Measurements from ENCODE around the gene CREB5. TPM values are rescaled to one million over a fixed set of nuclear protein-coding genes. Genes with fewer than 3 reads are reported as not detected.

CREB5 gene
- polyA plus RNA-seq, 1 experiment: 3.9 TPM

DNA sequence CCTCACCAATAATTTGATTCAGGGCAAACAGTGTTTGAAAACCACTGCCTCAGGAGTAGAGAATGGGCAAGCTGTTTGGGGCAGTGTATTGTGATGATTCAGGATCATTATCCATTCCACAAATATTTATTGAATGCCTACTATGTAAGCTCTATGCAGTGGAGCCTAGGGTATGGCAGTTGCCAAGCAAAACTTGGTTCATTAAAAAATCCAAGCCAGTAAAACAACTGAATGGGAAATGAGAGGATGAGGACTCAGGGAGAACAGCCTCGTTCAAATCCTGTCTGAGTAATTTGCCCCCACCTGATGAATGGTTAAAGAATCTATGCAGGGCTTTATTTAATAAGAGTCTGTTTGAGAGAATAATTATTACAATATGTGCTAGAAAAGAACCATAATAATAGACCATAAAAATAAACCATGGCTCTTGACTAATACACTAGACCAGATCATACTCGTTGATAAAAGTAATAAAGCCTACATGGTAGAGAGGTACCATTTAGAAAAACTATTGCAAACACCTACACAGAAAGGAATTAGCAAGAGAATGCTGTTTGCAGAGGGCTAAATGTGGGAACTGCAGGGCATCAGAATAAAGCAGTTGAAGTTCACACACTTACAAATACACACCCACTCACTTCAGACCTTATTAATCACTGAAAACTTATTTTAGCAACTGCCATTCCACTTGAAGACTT lies 71.7 kb downstream of the CREB5 start:
- CTCF ChIA-PET: no interaction called here
- TF ChIP-seq, protein P1, sequence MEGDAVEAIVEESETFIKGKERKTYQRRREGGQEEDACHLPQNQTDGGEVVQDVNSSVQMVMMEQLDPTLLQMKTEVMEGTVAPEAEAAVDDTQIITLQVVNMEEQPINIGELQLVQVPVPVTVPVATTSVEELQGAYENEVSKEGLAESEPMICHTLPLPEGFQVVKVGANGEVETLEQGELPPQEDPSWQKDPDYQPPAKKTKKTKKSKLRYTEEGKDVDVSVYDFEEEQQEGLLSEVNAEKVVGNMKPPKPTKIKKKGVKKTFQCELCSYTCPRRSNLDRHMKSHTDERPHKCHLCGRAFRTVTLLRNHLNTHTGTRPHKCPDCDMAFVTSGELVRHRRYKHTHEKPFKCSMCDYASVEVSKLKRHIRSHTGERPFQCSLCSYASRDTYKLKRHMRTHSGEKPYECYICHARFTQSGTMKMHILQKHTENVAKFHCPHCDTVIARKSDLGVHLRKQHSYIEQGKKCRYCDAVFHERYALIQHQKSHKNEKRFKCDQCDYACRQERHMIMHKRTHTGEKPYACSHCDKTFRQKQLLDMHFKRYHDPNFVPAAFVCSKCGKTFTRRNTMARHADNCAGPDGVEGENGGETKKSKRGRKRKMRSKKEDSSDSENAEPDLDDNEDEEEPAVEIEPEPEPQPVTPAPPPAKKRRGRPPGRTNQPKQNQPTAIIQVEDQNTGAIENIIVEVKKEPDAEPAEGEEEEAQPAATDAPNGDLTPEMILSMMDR (IDR thresholded peaks at IDR 0.05; ENCODE audit: insufficient read depth, low read depth, low read length): no peak
- H3K36me3 ChIP-seq (ENCODE audit: control insufficient read depth, insufficient read depth, low read length): no peaks in the 10 kb centered on the region
- no peak overlapping the region for H3K4me3 ChIP-seq (ENCODE audit: low read depth, low read length)
- peaks cover 1% of the 10 kb centered on the region for H3K27me3 ChIP-seq (ENCODE audit: control insufficient read depth, insufficient read depth, low read length)
- peak; percentile 68 for DNase-seq (ENCODE audit: low read depth)
- POLR2A ChIA-PET: no interaction called here

DNA sequence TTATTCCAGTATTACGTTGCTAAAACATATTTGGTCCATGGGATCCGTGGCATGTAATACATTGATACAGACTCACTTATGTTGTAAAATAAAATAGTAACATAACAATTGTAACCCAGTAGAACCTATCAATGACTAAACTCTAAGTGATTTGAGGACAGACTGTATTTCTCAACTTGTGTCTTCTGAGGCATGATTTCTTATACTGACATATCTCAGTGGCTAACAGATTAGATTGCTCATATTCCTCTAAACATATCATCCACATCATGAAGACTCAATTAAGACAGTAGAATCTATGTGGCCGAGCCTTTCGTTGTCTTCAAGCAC lies 72.3 kb downstream of the CREB5 start:
- CTCF ChIA-PET: no interaction called here
- Histone ChIP-seq H3K4me3 (ENCODE audit: low read depth, low read length) (no peak overlapping the region), H3K36me3 (ENCODE audit: control insufficient read depth, insufficient read depth, low read length) (no peaks in the 10 kb centered on the region), H3K27me3 (ENCODE audit: control insufficient read depth, insufficient read depth, low read length) (peaks cover 1% of the 10 kb centered on the region)
- DNase-seq (ENCODE audit: low read depth): no peak
- POLR2A ChIA-PET: no interaction called here
- TF ChIP-seq, protein P1 (IDR thresholded peaks at IDR 0.05; ENCODE audit: insufficient read depth, low read depth, low read length): no peak

DNA sequence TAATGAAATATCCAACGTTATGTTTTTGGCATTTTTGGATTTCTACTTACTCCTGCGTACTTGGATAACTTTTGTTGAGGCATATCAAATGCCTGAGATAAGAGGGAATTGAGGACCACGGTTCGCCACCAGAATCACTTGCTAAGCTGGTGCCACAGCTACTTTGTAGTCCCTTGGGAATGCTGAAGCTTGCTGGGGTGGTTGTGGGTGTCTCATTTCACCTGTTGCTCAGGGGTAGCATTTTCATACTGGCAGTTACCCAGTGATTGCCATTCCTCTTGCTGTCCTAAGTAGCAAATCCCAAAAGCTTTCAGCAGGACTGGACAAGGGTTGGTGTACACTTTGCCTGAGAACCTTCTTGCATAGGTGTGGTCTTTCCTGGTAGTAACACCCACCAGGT lies 75.2 kb downstream of the CREB5 start:
- Histone ChIP-seq H3K4me3 (ENCODE audit: low read depth, low read length) (no peak overlapping the region), H3K36me3 (ENCODE audit: control insufficient read depth, insufficient read depth, low read length) (no peaks in the 10 kb centered on the region), H3K27me3 (ENCODE audit: control insufficient read depth, insufficient read depth, low read length) (peaks cover 1% of the 10 kb centered on the region)
- ChIA-PET POLR2A (no interaction called here), CTCF (interaction anchor here (1.1 kb wide), 1 partner anchor 187 kb away, joined by 3 read pairs; no protein-coding TSS in a partner anchor)
- TF ChIP-seq, protein P1 (IDR thresholded peaks at IDR 0.05; ENCODE audit: insufficient read depth, low read depth, low read length): no peak
- no peak for DNase-seq (ENCODE audit: low read depth)

DNA sequence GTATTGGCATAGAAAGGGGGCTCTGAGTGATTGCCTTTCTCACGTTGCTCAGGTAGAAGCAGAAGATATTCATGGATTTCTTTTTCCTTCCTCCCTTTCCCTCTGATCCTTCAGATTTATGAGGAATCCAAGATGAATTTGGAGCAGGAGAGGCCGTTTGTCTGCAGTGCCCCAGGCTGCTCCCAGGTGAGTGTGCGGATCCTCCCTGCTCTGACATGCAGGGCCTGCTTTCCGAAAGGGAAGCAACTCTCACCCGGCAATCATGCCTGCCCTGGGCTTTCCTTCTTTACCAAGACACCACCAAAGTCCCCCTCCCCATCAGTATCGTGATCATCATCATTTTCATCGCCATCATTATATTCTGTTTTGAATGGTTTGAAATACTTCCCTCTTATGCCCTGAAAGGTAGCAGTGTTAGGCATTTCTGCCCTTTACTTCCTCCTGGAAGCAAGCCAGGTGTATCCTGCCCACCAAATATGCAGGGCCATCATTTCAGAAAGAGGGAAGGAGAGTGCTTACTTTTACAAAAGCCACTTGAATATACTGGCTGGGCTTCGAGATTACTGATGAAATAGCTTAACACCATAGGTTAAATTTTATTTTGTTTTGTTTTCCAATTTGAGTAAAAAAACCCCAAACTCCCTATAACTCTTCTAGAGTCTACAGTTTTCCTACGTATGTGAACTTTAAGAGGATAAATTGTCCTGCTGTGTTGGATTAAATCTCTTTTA lies 75.9 kb downstream of the CREB5 start:
- no peaks in the 10 kb centered on the region for H3K36me3 ChIP-seq (ENCODE audit: control insufficient read depth, insufficient read depth, low read length)
- H3K27me3 ChIP-seq (ENCODE audit: control insufficient read depth, insufficient read depth, low read length): peaks cover 1% of the 10 kb centered on the region
- H3K4me3 ChIP-seq (ENCODE audit: low read depth, low read length): no peak overlapping the region
- TF ChIP-seq, protein P1 (IDR thresholded peaks at IDR 0.05; ENCODE audit: insufficient read depth, low read depth, low read length): no peak
- POLR2A ChIA-PET: no interaction called here
- DNase-seq (ENCODE audit: low read depth): no peak
- CTCF ChIA-PET: interaction anchor here (1.1 kb wide), 1 partner anchor 188 kb away, joined by 3 read pairs; no protein-coding TSS in a partner anchor

DNA sequence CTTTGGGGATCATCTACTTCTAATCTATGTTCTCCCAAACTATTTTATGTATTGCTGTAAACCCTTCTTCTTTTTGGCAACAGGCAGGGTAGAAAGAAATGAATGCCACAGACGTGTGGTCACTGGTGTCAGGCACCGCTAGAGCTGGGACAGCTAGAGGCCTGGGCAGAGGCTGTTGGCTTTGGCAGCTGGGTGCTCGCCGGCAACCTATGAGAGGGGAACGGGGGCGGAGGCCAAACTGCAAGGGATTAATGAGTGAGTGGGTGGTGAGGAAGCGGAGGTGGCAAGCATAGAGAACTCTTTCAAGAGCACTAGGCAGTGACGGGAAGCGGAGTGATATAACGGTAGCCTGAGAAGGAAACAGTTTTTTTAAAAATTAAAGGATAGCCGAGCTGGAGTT lies 78.5 kb downstream of the CREB5 start:
- Histone ChIP-seq H3K4me3 (ENCODE audit: low read depth, low read length) (no peak overlapping the region), H3K36me3 (ENCODE audit: control insufficient read depth, insufficient read depth, low read length) (no peaks in the 10 kb centered on the region), H3K27me3 (ENCODE audit: control insufficient read depth, insufficient read depth, low read length) (peaks cover 1% of the 10 kb centered on the region)
- TF ChIP-seq, protein P1 (IDR thresholded peaks at IDR 0.05; ENCODE audit: insufficient read depth, low read depth, low read length): no peak
- POLR2A ChIA-PET: no interaction called here
- CTCF ChIA-PET: no interaction called here
- DNase-seq (ENCODE audit: low read depth): no peak

Data from BJ (cell line).